Central memory CD8-positive, alpha-beta T cell (primary cell): ENCODE measurements around the gene TGFA.

Experiments
- ATAC-seq: fragments of 150-1000 bp; cut with Tn5 transposase; replicated peaks from 2 replicates; pipeline ENCODE4 v1.10.0; 2022; ENCODE audit warnings: mild to moderate bottlenecking, moderate FRiP score, moderate number of reproducible peaks; ENCODE audit not compliant: poor library complexity, severe bottlenecking; ENCODE audit errors: extremely low read depth
- DNase-seq, 2 donors: peaks; one replicate each; pipeline ENCODE4 v3.0.0; 2021; ENCODE audit warnings: low spot score in 2 of 2
- H3K27ac Mint-ChIP-seq: one replicate; pipeline ENCODE4 v1.8.0; 2022; ENCODE audit warnings: low read depth, mild to moderate bottlenecking, moderate library complexity, mixed read lengths
- H3K27me3 Mint-ChIP-seq: one replicate; pipeline ENCODE4 v1.8.0; 2022; ENCODE audit warnings: mixed read lengths
- H3K36me3 Mint-ChIP-seq: one replicate; pipeline ENCODE4 v1.8.0; 2022; ENCODE audit warnings: mild to moderate bottlenecking, moderate library complexity, mixed read lengths; ENCODE audit not compliant: insufficient read depth
- H3K4me1 Mint-ChIP-seq: one replicate; pipeline ENCODE4 v1.8.0; 2022; ENCODE audit warnings: mixed read lengths
- H3K4me3 Mint-ChIP-seq: one replicate; pipeline ENCODE4 v1.8.0; 2022; ENCODE audit warnings: mild to moderate bottlenecking, moderate library complexity, mixed read lengths
- H3K9me3 Mint-ChIP-seq: one replicate; pipeline ENCODE4 v1.8.0; 2022; ENCODE audit warnings: mixed read lengths

TGFA gene

DNA sequence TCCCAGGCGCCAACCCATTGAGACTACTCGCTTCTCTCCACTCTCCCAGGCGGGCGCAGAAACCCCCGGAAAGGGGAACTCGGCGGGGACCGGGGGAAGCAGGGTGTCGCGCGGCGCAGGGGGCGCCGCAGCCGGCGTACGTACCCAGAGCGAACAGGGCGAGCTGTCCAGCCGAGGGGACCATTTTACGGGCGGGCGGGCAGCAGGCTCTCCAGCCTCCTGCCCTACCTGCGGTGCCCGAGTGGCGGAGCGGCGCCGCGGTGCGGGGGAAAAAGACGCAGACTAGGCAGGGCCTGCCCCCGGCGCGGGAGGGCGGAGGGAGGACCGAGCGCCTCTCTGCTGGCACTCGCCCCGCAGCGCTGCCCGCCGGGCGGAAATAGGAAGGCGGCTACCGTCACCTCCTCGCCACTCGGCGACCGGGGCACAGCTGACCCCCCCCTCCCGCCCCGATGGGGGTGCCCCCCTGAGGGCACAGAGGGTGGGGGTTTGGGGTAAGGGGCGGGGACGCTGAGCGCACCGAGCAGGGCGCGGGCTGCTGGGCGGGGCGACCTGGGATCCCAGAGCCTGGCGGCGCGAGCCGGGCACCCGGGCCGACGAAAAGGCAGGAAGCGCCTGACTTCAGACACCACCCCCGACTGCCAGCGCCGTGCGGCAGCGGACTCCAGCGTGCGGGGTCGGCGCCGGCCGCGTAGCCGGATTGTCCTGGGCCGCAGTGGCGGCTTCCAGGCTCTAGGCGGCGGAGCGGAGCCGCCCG, at the start of gene TGFA:
Gene TGFA (minus strand): TSS at position 243 of the 754 bp plus-strand sequence. CDS start 59 bp downstream, at position 184.
- no peaks in the 10 kb centered on the region for H3K36me3 Mint-ChIP-seq
- peak within 1 kb of the TSS; percentile 93 for H3K4me3 Mint-ChIP-seq
- peak; percentile 48 to 52 for DNase-seq
- H3K4me1 Mint-ChIP-seq: peaks cover 26% of the 10 kb centered on the region
- H3K27ac Mint-ChIP-seq: peak within 1 kb of the TSS; percentile 83
- peak; percentile 79 for ATAC-seq
- no peaks in the 10 kb centered on the region for H3K9me3 Mint-ChIP-seq
- H3K27me3 Mint-ChIP-seq: peaks cover 17% of the 10 kb centered on the region

DNA sequence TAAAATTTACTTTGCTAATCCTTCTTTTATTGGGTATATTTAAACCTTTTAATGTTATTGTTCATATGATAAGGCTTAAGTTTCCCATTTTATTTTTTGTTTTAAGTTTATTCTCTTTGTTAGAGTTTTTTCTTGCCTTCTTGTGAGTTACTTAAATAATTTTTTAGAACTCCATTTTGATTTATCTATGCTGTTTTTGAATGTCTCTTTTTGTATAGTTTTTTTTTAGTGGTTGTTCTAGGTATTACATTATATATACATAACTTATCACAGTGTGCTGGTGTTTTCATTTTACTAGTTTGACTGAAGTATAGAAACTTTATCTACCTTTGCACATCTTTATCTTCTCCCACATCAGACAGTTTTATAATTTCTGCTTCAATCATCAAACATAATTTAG, 49.4 kb upstream of the TGFA start:
- ATAC-seq: no peak

GRCh38 chr2:70598197-70598596, 44.6 kb upstream of the TGFA start:
- Mint-ChIP-seq H3K27ac (no peak overlapping the region), H3K27me3 (peaks cover 59% of the 10 kb centered on the region), H3K9me3 (no peaks in the 10 kb centered on the region), H3K36me3 (peaks cover 2% of the 10 kb centered on the region), H3K4me3 (no peak overlapping the region), H3K4me1 (peaks cover 6% of the 10 kb centered on the region)
- no peak for ATAC-seq
- no peak for DNase-seq

More for the DNA sequence above, 49.4 kb upstream of the TGFA start:
- Mint-ChIP-seq H3K9me3 (no peaks in the 10 kb centered on the region), H3K4me1 (no peaks in the 10 kb centered on the region), H3K4me3 (no peak overlapping the region), H3K27ac (peak overlapping the region; percentile 27), H3K36me3 (no peaks in the 10 kb centered on the region), H3K27me3 (peaks cover 69% of the 10 kb centered on the region)
- DNase-seq: no peak

- ATAC-seq (no peak), DNase-seq (no peak)
- Mint-ChIP-seq H3K27me3 (peaks cover 45% of the 10 kb centered on the region), H3K36me3 (peaks cover 2% of the 10 kb centered on the region), H3K27ac (no peak overlapping the region), H3K9me3 (no peaks in the 10 kb centered on the region), H3K4me3 (no peak overlapping the region), H3K4me1 (peaks cover 6% of the 10 kb centered on the region)
Measured at GRCh38 chr2:70596739-70597138, 43.1 kb upstream of the TGFA start.

- H3K27me3 Mint-ChIP-seq: peaks cover 45% of the 10 kb centered on the region
- no peak overlapping the region for H3K27ac Mint-ChIP-seq
- no peak overlapping the region for H3K4me3 Mint-ChIP-seq
- H3K9me3 Mint-ChIP-seq: no peaks in the 10 kb centered on the region
- H3K4me1 Mint-ChIP-seq: peaks cover 6% of the 10 kb centered on the region
- peaks cover 2% of the 10 kb centered on the region for H3K36me3 Mint-ChIP-seq
- DNase-seq (no peak), ATAC-seq (no peak)
Measured at GRCh38 chr2:70596293-70596692, 42.7 kb upstream of the TGFA start.

DNA sequence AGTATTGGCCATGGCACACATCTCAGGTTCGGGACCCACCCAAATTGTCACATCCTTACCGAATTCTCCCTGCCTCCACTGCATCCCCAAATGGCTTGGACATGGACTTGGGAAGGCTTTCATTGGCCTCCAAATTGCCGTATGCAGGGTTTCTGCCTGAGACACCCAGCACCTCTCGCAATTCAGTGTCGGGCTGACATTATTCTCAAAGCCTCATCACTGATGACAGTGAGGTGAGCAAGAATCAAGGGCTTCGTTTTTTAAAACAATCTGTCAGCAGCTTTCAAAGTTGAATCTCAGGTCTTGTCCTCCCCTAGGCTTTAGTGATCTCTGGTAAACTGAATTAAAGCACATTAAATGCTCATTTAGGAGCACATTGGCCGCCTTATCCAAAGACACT, 29.5 kb upstream of the TGFA start:
- no peak overlapping the region for H3K27ac Mint-ChIP-seq
- H3K36me3 Mint-ChIP-seq: no peaks in the 10 kb centered on the region
- no peak overlapping the region for H3K4me3 Mint-ChIP-seq
- no peaks in the 10 kb centered on the region for H3K9me3 Mint-ChIP-seq
- ATAC-seq (no peak), DNase-seq (no peak)
- peaks cover 4% of the 10 kb centered on the region for H3K4me1 Mint-ChIP-seq
- peaks cover 10% of the 10 kb centered on the region for H3K27me3 Mint-ChIP-seq

DNA sequence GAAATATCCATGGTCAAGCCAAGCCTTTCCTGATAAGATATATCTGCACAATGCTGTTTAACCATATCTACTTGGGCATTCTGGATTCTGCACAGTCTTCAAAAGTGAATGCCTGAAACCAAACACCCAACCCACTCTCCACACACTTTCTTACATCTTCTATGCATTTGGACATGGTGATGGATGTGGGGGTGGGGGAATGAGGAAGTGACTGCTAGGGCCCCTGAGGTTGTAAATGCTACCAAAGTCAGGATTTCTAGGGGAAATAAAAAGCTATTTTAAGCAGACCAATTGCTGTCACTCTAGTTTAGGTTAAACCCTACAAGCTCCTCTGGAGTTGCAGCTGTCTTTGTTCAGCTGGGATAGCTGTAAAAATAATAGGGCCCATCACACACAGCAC, 26.7 kb upstream of the TGFA start:
- Mint-ChIP-seq H3K9me3 (no peaks in the 10 kb centered on the region), H3K4me3 (no peak overlapping the region), H3K4me1 (peaks cover 4% of the 10 kb centered on the region), H3K27me3 (peaks cover 17% of the 10 kb centered on the region), H3K27ac (no peak overlapping the region), H3K36me3 (no peaks in the 10 kb centered on the region)
- ATAC-seq: no peak
- no peak for DNase-seq

- Mint-ChIP-seq H3K27me3 (peaks cover 50% of the 10 kb centered on the region), H3K4me1 (peaks cover 4% of the 10 kb centered on the region), H3K9me3 (no peaks in the 10 kb centered on the region), H3K4me3 (no peak overlapping the region), H3K27ac (no peak overlapping the region), H3K36me3 (peaks cover 2% of the 10 kb centered on the region)
- DNase-seq: no peak
- ATAC-seq: no peak
Measured at GRCh38 chr2:70574618-70575017, 21.0 kb upstream of the TGFA start.

DNA sequence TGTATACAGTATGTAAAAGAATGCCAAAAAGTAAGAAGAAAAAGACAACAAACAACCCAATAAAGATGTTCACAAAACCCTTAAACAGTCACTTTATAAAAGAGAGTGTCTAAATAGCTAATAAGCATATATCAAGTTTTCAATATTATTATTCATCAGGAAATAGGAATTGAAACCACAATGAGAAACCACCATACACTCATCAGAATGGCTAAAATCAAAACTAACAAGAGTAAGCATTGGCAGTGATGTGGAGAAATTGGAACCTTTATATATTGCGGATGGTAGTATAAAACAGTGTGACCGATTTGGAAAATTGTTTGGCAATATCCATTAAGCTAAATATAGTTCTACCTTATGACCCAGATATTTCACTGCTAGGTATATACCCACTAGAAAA, 20.5 kb upstream of the TGFA start:
- Mint-ChIP-seq H3K9me3 (no peaks in the 10 kb centered on the region), H3K27me3 (peaks cover 49% of the 10 kb centered on the region), H3K4me3 (no peak overlapping the region), H3K4me1 (peaks cover 4% of the 10 kb centered on the region), H3K27ac (no peak overlapping the region), H3K36me3 (peaks cover 2% of the 10 kb centered on the region)
- ATAC-seq (no peak), DNase-seq (no peak)

DNA sequence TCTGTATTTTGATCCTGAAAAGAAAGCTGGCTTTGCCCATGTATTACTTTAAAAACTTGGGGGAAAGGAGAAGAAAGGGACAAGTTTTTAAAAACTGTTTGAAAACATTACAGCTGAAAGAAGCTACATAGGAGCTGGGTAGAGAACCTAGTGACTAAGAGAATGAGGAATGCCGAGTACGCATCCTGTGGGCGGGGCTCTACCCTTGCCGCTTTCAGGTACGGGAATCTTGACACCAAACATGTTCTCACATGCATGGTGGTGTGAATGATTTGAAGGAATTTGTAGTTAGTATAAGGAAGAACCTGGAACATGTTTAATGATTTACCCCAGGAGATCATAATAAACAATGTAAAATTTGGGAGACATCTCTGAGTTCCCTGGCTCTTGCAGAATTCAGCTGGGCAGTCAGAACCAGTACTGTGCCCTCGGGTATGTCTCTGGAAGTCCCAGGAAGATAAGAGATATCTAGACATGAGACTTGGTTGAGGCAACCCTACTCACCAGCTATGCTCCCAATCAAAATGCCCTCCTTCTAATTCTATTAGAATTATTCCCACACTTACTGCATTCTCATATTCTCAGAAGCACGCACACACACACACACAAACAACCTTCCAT, 16.5 kb upstream of the TGFA start:
- peaks cover 44% of the 10 kb centered on the region for H3K27me3 Mint-ChIP-seq
- H3K4me3 Mint-ChIP-seq: no peak overlapping the region
- peaks cover 2% of the 10 kb centered on the region for H3K36me3 Mint-ChIP-seq
- no peak overlapping the region for H3K27ac Mint-ChIP-seq
- H3K4me1 Mint-ChIP-seq: no peaks in the 10 kb centered on the region
- ATAC-seq (no peak), DNase-seq (no peak)
- H3K9me3 Mint-ChIP-seq: no peaks in the 10 kb centered on the region

GRCh38 chr2:70569559-70569958, 15.9 kb upstream of the TGFA start:
- ATAC-seq (no peak), DNase-seq (no peak)
- H3K27ac Mint-ChIP-seq: no peak overlapping the region
- no peak overlapping the region for H3K4me3 Mint-ChIP-seq
- H3K4me1 Mint-ChIP-seq: no peaks in the 10 kb centered on the region
- no peaks in the 10 kb centered on the region for H3K9me3 Mint-ChIP-seq
- H3K36me3 Mint-ChIP-seq: peaks cover 2% of the 10 kb centered on the region
- H3K27me3 Mint-ChIP-seq: peaks cover 38% of the 10 kb centered on the region

DNA sequence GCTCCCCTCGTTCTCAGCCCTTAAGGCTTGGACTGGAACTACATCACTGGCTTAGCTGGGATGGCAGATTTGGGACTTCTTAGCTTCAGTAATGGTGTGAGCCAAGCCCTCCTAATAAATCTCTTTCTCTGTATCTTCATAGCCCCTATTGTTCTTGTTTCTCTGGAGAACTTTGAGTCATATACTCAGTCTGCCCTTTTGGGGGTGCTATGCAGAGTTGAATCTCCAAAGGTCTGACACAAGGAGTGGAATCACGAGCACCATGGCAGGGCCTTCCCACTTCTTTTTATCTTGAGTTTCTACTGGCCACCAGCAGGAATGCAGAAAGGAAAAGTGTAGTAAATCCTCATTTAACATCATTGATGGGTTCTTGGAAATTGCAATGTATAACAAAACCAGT, 13.3 kb upstream of the TGFA start:
- no peak overlapping the region for H3K27ac Mint-ChIP-seq
- H3K4me1 Mint-ChIP-seq: no peaks in the 10 kb centered on the region
- H3K9me3 Mint-ChIP-seq: no peaks in the 10 kb centered on the region
- ATAC-seq: no peak
- no peaks in the 10 kb centered on the region for H3K36me3 Mint-ChIP-seq
- no peak for DNase-seq
- H3K4me3 Mint-ChIP-seq: no peak overlapping the region
- peaks cover 12% of the 10 kb centered on the region for H3K27me3 Mint-ChIP-seq

DNA sequence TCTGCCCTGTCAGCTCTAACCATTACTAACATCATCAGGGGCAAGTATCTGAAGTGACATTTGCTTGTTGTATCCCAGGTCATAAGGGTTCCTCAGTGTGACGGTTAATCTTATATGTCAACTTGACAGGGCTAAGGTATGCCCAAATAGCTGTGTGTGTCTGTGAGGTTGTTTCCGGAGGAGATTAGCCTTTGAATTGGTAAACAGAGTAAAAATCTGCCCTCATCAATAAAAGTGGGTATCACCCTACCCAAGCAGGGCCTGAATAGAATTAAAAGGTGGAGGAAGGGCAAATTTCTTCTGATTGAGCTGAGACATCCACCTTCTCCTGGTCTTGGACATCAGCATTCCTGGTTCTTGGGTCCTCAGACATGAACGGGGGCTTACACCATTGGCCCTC, 12.8 kb upstream of the TGFA start:
- no peak for ATAC-seq
- no peaks in the 10 kb centered on the region for H3K36me3 Mint-ChIP-seq
- no peaks in the 10 kb centered on the region for H3K4me1 Mint-ChIP-seq
- no peaks in the 10 kb centered on the region for H3K9me3 Mint-ChIP-seq
- peaks cover 12% of the 10 kb centered on the region for H3K27me3 Mint-ChIP-seq
- no peak for DNase-seq
- H3K4me3 Mint-ChIP-seq: no peak overlapping the region
- H3K27ac Mint-ChIP-seq: no peak overlapping the region
